ENCODE data around the gene SMIM30. TPM values are rescaled to one million over a fixed set of nuclear protein-coding genes. Genes with fewer than 3 reads are reported as not detected.
"Not testable (repeated sequence)": the region's sequence is repeated elsewhere in the genome, so short reads cannot be mapped to it uniquely, and the experiment has no call there.

Gene SMIM30
- total RNA-seq (2021): 44.8 to 47.9 TPM (median 47.2 TPM) in 3 replicates
- Bru-seq, nascent RNA: percentile 99 among the genes with signal in this experiment
- long read RNA-seq, experiment 1, transcript SMIM30-204 (3 exons, 962 nt): minor isoform, 5 of 29 reads
- long read RNA-seq, experiment 1, transcript SMIM30-201 (3 exons, 1,070 nt): major isoform, 22 of 29 reads
- long read RNA-seq, experiment 1, partial matches to known transcripts: 0 of 29 reads
- long read RNA-seq, experiment 1, other reads (novel, unspliced or antisense): 1 of 29 reads
- long read RNA-seq, experiment 2, transcript SMIM30-204 (3 exons, 962 nt): minor isoform, 7 of 82 reads
- long read RNA-seq, experiment 2, transcript SMIM30-202 (2 exons, 818 nt): major isoform, 55 of 82 reads
- long read RNA-seq, experiment 2, transcript SMIM30-201 (3 exons, 1,070 nt): minor isoform, 6 of 82 reads
- long read RNA-seq, experiment 2, partial matches to known transcripts: 0 of 82 reads
- long read RNA-seq, experiment 2, other reads (novel, unspliced or antisense): 14 of 82 reads
- long read RNA-seq, experiment 3, transcript SMIM30-201 (3 exons, 1,070 nt): major isoform, 43 of 61 reads
- long read RNA-seq, experiment 3, transcript SMIM30-204 (3 exons, 962 nt): minor isoform, 16 of 61 reads
- long read RNA-seq, experiment 3, partial matches to known transcripts: 0 of 61 reads
- long read RNA-seq, experiment 3, other reads (novel, unspliced or antisense): 0 of 61 reads

- POLR2A ChIA-PET: no interaction called here
- CTCF ChIA-PET: no interaction called here
Observed at GRCh38 chr7:113118074-113118959, at the start of gene SMIM30. SMIM30 (minus strand) TSS chr7:113118554; CDS start chr7:113117578, 976 bp downstream.

GRCh38 chr7:113166176-113166575 is 47.8 kb upstream of the SMIM30 start:
- H3K4me1 Mint-ChIP-seq; H3K36me3 Mint-ChIP-seq; H3K4me3 Mint-ChIP-seq; H3K27ac Mint-ChIP-seq; ATAC-seq; POLR2A ChIA-PET; DNase-seq (ENCODE audit: low spot score); H3K27me3 Mint-ChIP-seq (ENCODE audit: low read depth); H3K9me3 Mint-ChIP-seq: not testable (repeated sequence)
- CTCF ChIA-PET: interaction anchor here (1.0 kb wide), 1 partner anchor 123 kb away, joined by 3 read pairs; no protein-coding TSS in a partner anchor

More at GRCh38 chr7:113118074-113118959, at the start of gene SMIM30:
- H3K36me3 Mint-ChIP-seq: peaks cover 21% of the 10 kb centered on the region
- TF ChIP-seq SOX15 (CRISPR knock-in tag; IDR thresholded peaks at IDR 0.05) (no peak), USF1 (CRISPR knock-in tag; IDR thresholded peaks at IDR 0.05) (peak; percentile 22; the same call in 1 of the 2 replicates), ZNF425 (CRISPR knock-in tag; conservative IDR thresholded peaks at IDR 0.05) (no peak), MYBL2 (CRISPR knock-in tag; IDR thresholded peaks at IDR 0.05) (peak; percentile 69; the same call in 1 of the 2 replicates), GABPB1 (CRISPR knock-in tag; IDR thresholded peaks at IDR 0.05) (0 out of 2 replicates have a peak, but pooled peaks have one; percentile 40), CREM (CRISPR knock-in tag; IDR thresholded peaks at IDR 0.05) (0 out of 2 replicates have a peak, but pooled peaks have one; percentile 29), FOXK1 (CRISPR knock-in tag; IDR thresholded peaks at IDR 0.05) (0 out of 2 replicates have a peak, but pooled peaks have one; percentile 20), MAX (CRISPR knock-in tag; IDR thresholded peaks at IDR 0.05) (peak; percentile 66), SP1 (CRISPR knock-in tag; conservative IDR thresholded peaks at IDR 0.05) (peak; percentile 67)
- H3K4me1 Mint-ChIP-seq: peaks cover 12% of the 10 kb centered on the region
- DNase-seq (ENCODE audit: low spot score) (peak; percentile 85), ATAC-seq (peak; percentile 99)
- peaks cover 24% of the 10 kb centered on the region for H3K27me3 Mint-ChIP-seq (ENCODE audit: low read depth)
- H3K9me3 Mint-ChIP-seq: no peaks in the 10 kb centered on the region
- H3K4me3 Mint-ChIP-seq: peak within 1 kb of the TSS; percentile 93
- peak within 1 kb of the TSS; percentile 78 for H3K27ac Mint-ChIP-seq

GRCh38 chr7:113161050-113161449 is 42.7 kb upstream of the SMIM30 start:
- ATAC-seq (no peak), DNase-seq (ENCODE audit: low spot score) (no peak)
- no peak overlapping the region for H3K27ac Mint-ChIP-seq
- H3K27me3 Mint-ChIP-seq (ENCODE audit: low read depth): peaks cover 2% of the 10 kb centered on the region; the same call in 1 of the 2 replicates
- no peaks in the 10 kb centered on the region for H3K36me3 Mint-ChIP-seq
- H3K9me3 Mint-ChIP-seq: no peaks in the 10 kb centered on the region
- H3K4me3 Mint-ChIP-seq: no peak overlapping the region
- CTCF ChIA-PET: interaction anchor here (2.4 kb wide), 1 partner anchor 128 kb away, joined by 26 read pairs; no protein-coding TSS in a partner anchor
- TF ChIP-seq GRHL2 (CRISPR knock-in tag; IDR thresholded peaks at IDR 0.05; ENCODE audit: insufficient replicate concordance, severe bottlenecking): no peak
- POLR2A ChIA-PET: no interaction called here
- H3K4me1 Mint-ChIP-seq: no peaks in the 10 kb centered on the region

GRCh38 chr7:113159746-113160339 is 41.5 kb upstream of the SMIM30 start:
- H3K27ac Mint-ChIP-seq: no peak overlapping the region
- H3K4me3 Mint-ChIP-seq: no peak overlapping the region
- ChIA-PET CTCF (interaction anchor here (0.6 to 2.4 kb wide), 28 partner anchors 12 to 738 kb away, joined by 3 to 26 read pairs (median 4); partner anchors contain the start of gene GPR85), POLR2A (no interaction called here)
- DNase-seq (ENCODE audit: low spot score) (peak; percentile 41), ATAC-seq (peak; percentile 99)
- TF ChIP-seq MXD4 (CRISPR knock-in tag; IDR thresholded peaks at IDR 0.05; ENCODE audit: borderline replicate concordance) (no peak), CTCF (IDR thresholded peaks at IDR 0.05) (peak; percentile 55; the same call in 1 of the 2 replicates), ZNF671 (CRISPR knock-in tag; IDR thresholded peaks at IDR 0.05) (no peak), ZNF263 (CRISPR knock-in tag; IDR thresholded peaks at IDR 0.05; ENCODE audit: low read depth) (no peak)
- H3K27me3 Mint-ChIP-seq (ENCODE audit: low read depth): peaks cover 2% of the 10 kb centered on the region; the same call in 1 of the 2 replicates
- no peaks in the 10 kb centered on the region for H3K4me1 Mint-ChIP-seq
- H3K9me3 Mint-ChIP-seq: no peaks in the 10 kb centered on the region
- no peaks in the 10 kb centered on the region for H3K36me3 Mint-ChIP-seq
